HCT116 (cell line): ENCODE measurements around the gene EXOC6B. TPM values are rescaled to one million over a fixed set of nuclear protein-coding genes. Genes with fewer than 3 reads are reported as not detected.

ENCODE experiments used
- ATAC-seq: fragments of 200-7000 bp; cut with Tn5 transposase; 2 replicates; pipeline ENCODE4 v1.9.1; 2020; ENCODE audit warnings: mild to moderate bottlenecking, moderate library complexity
- BruUV-seq: library from RNA; stranded (reverse); fragments of 400-500 nt; replicated peaks from 2 replicates; lab custom pipeline; 2021; lab: Mats Ljungman, UMichigan
- CTCF ChIA-PET: fragments of 300-600 bp; sonication (Branson Sonifier 250); formaldehyde crosslinking; loops from one replicate; lab custom pipeline; 2021; ENCODE audit warnings: antibody characterized with exemption; lab: Charles Lee
- POLR2A ChIA-PET: fragments of 300-600, 350-600 bp; sonication (Branson Sonifier 250); formaldehyde crosslinking; loops from one replicate; lab custom pipeline; 2021; ENCODE audit warnings: antibody characterized with exemption; lab: Charles Lee
- RAD21 ChIA-PET, 2 experiments: fragments of 300-600 bp; sonication (Branson Sonifier 250); formaldehyde crosslinking; loops; one replicate each; lab custom pipeline; 2023; ENCODE audit warnings: low total read pairs in 2 of 2; ENCODE audit not compliant: uncharacterized antibody in 2 of 2, unreplicated experiment in 2 of 2, low non-redundant PET in 1 of 2; lab: Charles Lee
- DNase-seq: peaks from one replicate; pipeline ENCODE4 v3.0.0-alpha.2; 2010; ENCODE audit warnings: low read depth, low spot score
- H2AFZ ChIP-seq: fragments of 200-600 bp; shearing (Covaris generic), sonication (generic); 2 replicates; pipeline ENCODE4 v1.6.1; 2017; ENCODE audit warnings: low read depth, mixed run types, mixed read lengths, antibody characterized with exemption, low read length; ENCODE audit not compliant: poor library complexity, severe bottlenecking
- H3K27ac ChIP-seq: 2 replicates; pipeline ENCODE4 v1.5.1; 2012; ENCODE audit warnings: low read depth, low read length
- H3K27me3 ChIP-seq: fragments of 200-600 bp; sonication (generic); 2 replicates; pipeline ENCODE4 v1.6.1; 2016; ENCODE audit warnings: mixed run types, low read length, mixed read lengths; ENCODE audit not compliant: insufficient read depth
- H3K36me3 ChIP-seq, 2 experiments: fragments of 200-500 bp in 1 of 2; fragments of 200-600 bp in 1 of 2; sonication (Bioruptor generic) in 1 of 2; sonication (generic) in 1 of 2; 2 replicates each; pipeline versions ENCODE4 v1.5.1 to v1.6.1; 2014 to 2016; ENCODE audit warnings: low read length in 2 of 2, inconsistent platforms in 1 of 2, mixed read lengths in 1 of 2, mixed run types in 1 of 2; ENCODE audit not compliant: insufficient read depth in 2 of 2, control insufficient read depth in 1 of 2
- H3K4me1 ChIP-seq, 2 experiments: fragments of 200-600 bp in 1 of 2; sonication (generic) in 1 of 2; 2 replicates each; pipeline versions ENCODE4 v1.5.1 to v1.6.1; 2012 to 2017; ENCODE audit warnings: low read length in 2 of 2, inconsistent platforms in 1 of 2, mild to moderate bottlenecking in 1 of 2, mixed read lengths in 1 of 2, mixed run types in 1 of 2, moderate library complexity in 1 of 2; ENCODE audit not compliant: insufficient read depth in 2 of 2, control insufficient read depth in 1 of 2
- H3K4me2 ChIP-seq: fragments of 200-600 bp; sonication (generic); 2 replicates; pipeline ENCODE4 v1.6.1; 2017; ENCODE audit warnings: mixed run types, low read length, mixed read lengths
- H3K4me3 ChIP-seq, 2 experiments: fragments of 200-600 bp in 1 of 2; sonication (generic) in 1 of 2; replicated peaks in 1 of 2; 2 replicates each; pipeline ENCODE4 v1.5.1; 2011 to 2016; ENCODE audit warnings: low read length in 2 of 2, control low read depth in 1 of 2, low read depth in 1 of 2, mild to moderate bottlenecking in 1 of 2, mixed read lengths in 1 of 2, mixed run types in 1 of 2
- H3K79me2 ChIP-seq: fragments of 200-600 bp; sonication (generic); 2 replicates; pipeline ENCODE4 v1.6.1; 2017; ENCODE audit warnings: mild to moderate bottlenecking, mixed run types, low read length, moderate library complexity, mixed read lengths; ENCODE audit not compliant: insufficient read depth
- H3K9ac ChIP-seq: fragments of 200-600 bp; sonication (generic); 2 replicates; pipeline ENCODE4 v1.6.1; 2016; ENCODE audit warnings: low read length, mixed read lengths
- H3K9me2 ChIP-seq: fragments of 200-600 bp; sonication (generic), shearing (Covaris generic); 2 replicates; pipeline ENCODE4 v1.6.1; 2017; ENCODE audit warnings: mixed run types, mild to moderate bottlenecking, moderate library complexity; ENCODE audit not compliant: insufficient read depth
- H3K9me3 ChIP-seq, 2 experiments: fragments of 200-500 bp in 1 of 2; fragments of 200-600 bp in 1 of 2; sonication (Bioruptor generic) in 1 of 2; sonication (generic) in 1 of 2; 2 replicates each; pipeline ENCODE4 v1.6.1; 2014 to 2017; ENCODE audit warnings: low read length in 2 of 2, mixed read lengths in 2 of 2, inconsistent platforms in 1 of 2, low read depth in 1 of 2, mild to moderate bottlenecking in 1 of 2, mixed run types in 1 of 2, moderate library complexity in 1 of 2; ENCODE audit not compliant: control insufficient read depth in 1 of 2, insufficient read depth in 1 of 2
- H4K20me1 ChIP-seq: fragments of 200-600 bp; sonication (generic), shearing (Covaris generic); 2 replicates; pipeline ENCODE4 v1.6.1; 2017; ENCODE audit warnings: mixed run types, mild to moderate bottlenecking, moderate library complexity; ENCODE audit not compliant: insufficient read depth
- CBX3 ChIP-seq: IDR thresholded peaks from 2 replicates; pipeline ENCODE4 v1.6.1; 2012; ENCODE audit warnings: low read depth
- CEBPB ChIP-seq: IDR thresholded peaks from 2 replicates; pipeline ENCODE4 v1.6.1; 2012; ENCODE audit warnings: low read depth
- CTCF ChIP-seq, 3 experiments: fragments of 200-600 bp in 1 of 3; sonication (generic) in 1 of 3; IDR thresholded peaks in 2 of 3; conservative IDR thresholded peaks in 1 of 3; 2 replicates each; pipeline ENCODE4 v1.5.1; 2012 to 2017; ENCODE audit warnings: low read depth in 2 of 3, low read length in 2 of 3, antibody characterized with exemption in 1 of 3, borderline replicate concordance in 1 of 3, control low read depth in 1 of 3, mild to moderate bottlenecking in 1 of 3, mixed read lengths in 1 of 3, mixed run types in 1 of 3, moderate library complexity in 1 of 3; ENCODE audit not compliant: insufficient read depth in 1 of 3
- EGR1 ChIP-seq: IDR thresholded peaks from 2 replicates; pipeline ENCODE4 v1.6.1; 2012; ENCODE audit warnings: low read depth
- ELF1 ChIP-seq: IDR thresholded peaks from 2 replicates; pipeline ENCODE4 v1.6.1; 2012; ENCODE audit warnings: low read depth, borderline replicate concordance
- EZH2phosphoT487 ChIP-seq: fragments of 200-600 bp; IDR thresholded peaks from 2 replicates; pipeline ENCODE4 v1.6.1; 2018; ENCODE audit warnings: antibody characterized with exemption, borderline replicate concordance
- FOSL1 ChIP-seq: IDR thresholded peaks from 2 replicates; pipeline ENCODE4 v1.6.1; 2012; ENCODE audit warnings: low read depth
- MAX ChIP-seq: IDR thresholded peaks from 2 replicates; pipeline ENCODE4 v1.6.1; 2012
- POLR2A ChIP-seq: IDR thresholded peaks from 2 replicates; pipeline ENCODE4 v1.7.0; 2011; ENCODE audit warnings: borderline replicate concordance; ENCODE audit not compliant: insufficient read depth, insufficient read length; ENCODE audit errors: extremely low read depth
- REST ChIP-seq: IDR thresholded peaks from 2 replicates; pipeline ENCODE4 v1.6.1; 2012; ENCODE audit warnings: low read depth
- SIN3A ChIP-seq: IDR thresholded peaks from 2 replicates; pipeline ENCODE4 v1.6.1; 2012; ENCODE audit warnings: low read depth
- SRF ChIP-seq: IDR thresholded peaks from 2 replicates; pipeline ENCODE4 v1.6.1; 2012; ENCODE audit warnings: low read depth
- YY1 ChIP-seq: IDR thresholded peaks from 2 replicates; pipeline ENCODE4 v1.6.1; 2011; ENCODE audit warnings: low read length, low read depth, moderate library complexity, mild to moderate bottlenecking; ENCODE audit not compliant: insufficient replicate concordance; ENCODE audit errors: extremely low read depth
- ZFX ChIP-seq: fragments of 450-650 bp; IDR thresholded peaks from 2 replicates; pipeline ENCODE4 v1.6.1; 2017
- intact Hi-C: fragments of 100-400 bp; cut with micrococcal nuclease; formaldehyde crosslinking; loops from 2 replicates; pipeline ENCODE4 v1.10.0; 2022
- total RNA-seq: library from RNA; stranded (reverse); gene quantifications from one replicate; pipeline ENCODE4 v1.2.1, GENCODE V29; 2021; ENCODE audit not compliant: unreplicated experiment

EXOC6B gene
- total RNA-seq, 1 experiment from 2014 or later = 25.4 TPM

- Histone ChIP-seq H3K79me2 (no peaks in the 10 kb centered on the region), H3K9me2 (no peaks in the 10 kb centered on the region), H3K9ac (no peak overlapping the region)
- intact Hi-C loops = no loop called here
- no peak for ATAC-seq
- TF ChIP-seq YY1 (no peak), POLR2A (no peak), ELF1 (no peak), CEBPB (no peak), EGR1 (no peak), SRF (no peak), CBX3 (no peak), CTCF (IDR thresholded peaks at IDR 0.05 in 2 of 3, conservative IDR thresholded peaks at IDR 0.05 in 1 of 3; ENCODE audit: borderline replicate concordance in 1 of 3, insufficient read depth in 1 of 3, low read depth in 2 of 3, low read length in 2 of 3) (no peak), FOSL1 (no peak), SIN3A (no peak), REST (no peak), EZH2phosphoT487 (no peak), ZFX (no peak), MAX (no peak)
- TF ChIP-seq, all 23 proteins: peak for 0
- Histone ChIP-seq H3K4me2 (no peak overlapping the region), H3K9me3 (no peaks in the 10 kb centered on the region), H2AFZ (no peak overlapping the region), H4K20me1 (no peaks in the 10 kb centered on the region), H3K4me1 (no peaks in the 10 kb centered on the region), H3K4me3 (no peak overlapping the region), H3K36me3 (no peaks in the 10 kb centered on the region), H3K27me3 (no peaks in the 10 kb centered on the region), H3K27ac (no peak overlapping the region)
- no peak for DNase-seq
- ChIA-PET POLR2A (no interaction called here), RAD21 (no interaction called here), CTCF (no interaction called here)
- no TSS peak for BruUV-seq
Measured at GRCh38 chr2:72128843-72129227, 697.0 kb downstream of the EXOC6B start.
